Measurements from ENCODE around the gene INTS3.

Gene INTS3

GRCh38 chr1:153693466-153693865 is 34.4 kb upstream of the INTS3 start:
- H3K36me3 ChIP-seq (replicated peaks; ENCODE audit: insufficient read depth, low read length) = no peaks in the 10 kb centered on the region

DNA sequence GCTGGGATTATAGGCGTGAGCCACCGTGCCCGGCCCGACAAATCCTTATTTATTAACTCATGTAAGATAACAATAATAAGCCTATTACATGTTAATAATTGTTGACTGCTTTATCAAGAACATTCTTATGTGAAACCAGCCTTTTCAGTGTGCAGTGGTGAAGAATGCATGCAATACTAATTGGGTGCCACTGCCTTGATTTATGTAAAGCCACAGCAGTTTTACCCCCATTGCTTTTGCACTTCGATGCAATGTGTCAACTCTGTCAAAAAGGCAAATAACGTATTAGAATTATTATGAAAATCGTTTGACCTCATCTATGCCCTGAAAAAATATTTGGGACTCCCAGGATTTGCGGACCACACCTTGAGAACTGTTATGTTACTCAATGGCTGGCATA is 31.1 kb upstream of the INTS3 start:
- Histone ChIP-seq H3K27me3 (replicated peaks; ENCODE audit: insufficient read depth, low read length) (no peaks in the 10 kb centered on the region), H3K4me2 (ENCODE audit: low read depth, low read length) (no peak overlapping the region), H3K9me3 (replicated peaks; ENCODE audit: insufficient read depth, low read length) (no peaks in the 10 kb centered on the region), H3K36me3 (replicated peaks; ENCODE audit: insufficient read depth, low read length) (no peaks in the 10 kb centered on the region), H3K9me2 (replicated peaks; ENCODE audit: insufficient read depth, low read length) (no peaks in the 10 kb centered on the region), H3F3A (ENCODE audit: insufficient read depth, low read length) (no peaks in the 10 kb centered on the region), H3K9ac (ENCODE audit: low read length) (no peak overlapping the region), H4K20me1 (ENCODE audit: insufficient read depth, low read length) (no peaks in the 10 kb centered on the region), H3K27ac (ENCODE audit: low read length) (no peak overlapping the region), H2AFZ (ENCODE audit: low read length) (no peak overlapping the region), H3K4me1 (ENCODE audit: low read length) (no peaks in the 10 kb centered on the region), H3K79me2 (ENCODE audit: low read length) (no peaks in the 10 kb centered on the region), H3K4me3 (ENCODE audit: low read length) (no peak overlapping the region)
- TF ChIP-seq EZH2phosphoT487 (IDR thresholded peaks at IDR 0.05; ENCODE audit: low read length) (no peak), EZH2 (optimal IDR thresholded peaks at IDR 0.05; ENCODE audit: low read depth, low read length) (no peak)
- TF ChIP-seq, protein P1, sequence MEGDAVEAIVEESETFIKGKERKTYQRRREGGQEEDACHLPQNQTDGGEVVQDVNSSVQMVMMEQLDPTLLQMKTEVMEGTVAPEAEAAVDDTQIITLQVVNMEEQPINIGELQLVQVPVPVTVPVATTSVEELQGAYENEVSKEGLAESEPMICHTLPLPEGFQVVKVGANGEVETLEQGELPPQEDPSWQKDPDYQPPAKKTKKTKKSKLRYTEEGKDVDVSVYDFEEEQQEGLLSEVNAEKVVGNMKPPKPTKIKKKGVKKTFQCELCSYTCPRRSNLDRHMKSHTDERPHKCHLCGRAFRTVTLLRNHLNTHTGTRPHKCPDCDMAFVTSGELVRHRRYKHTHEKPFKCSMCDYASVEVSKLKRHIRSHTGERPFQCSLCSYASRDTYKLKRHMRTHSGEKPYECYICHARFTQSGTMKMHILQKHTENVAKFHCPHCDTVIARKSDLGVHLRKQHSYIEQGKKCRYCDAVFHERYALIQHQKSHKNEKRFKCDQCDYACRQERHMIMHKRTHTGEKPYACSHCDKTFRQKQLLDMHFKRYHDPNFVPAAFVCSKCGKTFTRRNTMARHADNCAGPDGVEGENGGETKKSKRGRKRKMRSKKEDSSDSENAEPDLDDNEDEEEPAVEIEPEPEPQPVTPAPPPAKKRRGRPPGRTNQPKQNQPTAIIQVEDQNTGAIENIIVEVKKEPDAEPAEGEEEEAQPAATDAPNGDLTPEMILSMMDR (IDR thresholded peaks at IDR 0.05; ENCODE audit: low read length) = no peak
- no peak for DNase-seq

More at GRCh38 chr1:153693466-153693865, 34.4 kb upstream of the INTS3 start:
- Histone ChIP-seq H3F3A (ENCODE audit: insufficient read depth, low read length) (no peaks in the 10 kb centered on the region), H3K4me1 (ENCODE audit: low read length) (no peaks in the 10 kb centered on the region), H3K9ac (ENCODE audit: low read length) (no peak overlapping the region), H3K4me3 (ENCODE audit: low read length) (no peak overlapping the region), H3K9me2 (replicated peaks; ENCODE audit: insufficient read depth, low read length) (no peaks in the 10 kb centered on the region), H3K9me3 (replicated peaks; ENCODE audit: insufficient read depth, low read length) (no peaks in the 10 kb centered on the region), H3K4me2 (ENCODE audit: low read depth, low read length) (no peak overlapping the region), H2AFZ (ENCODE audit: low read length) (no peak overlapping the region), H4K20me1 (ENCODE audit: insufficient read depth, low read length) (no peaks in the 10 kb centered on the region), H3K79me2 (ENCODE audit: low read length) (no peaks in the 10 kb centered on the region), H3K27ac (ENCODE audit: low read length) (no peak overlapping the region), H3K27me3 (replicated peaks; ENCODE audit: insufficient read depth, low read length) (no peaks in the 10 kb centered on the region)
- TF ChIP-seq, protein P1 (IDR thresholded peaks at IDR 0.05; ENCODE audit: low read length) = no peak
- TF ChIP-seq EZH2phosphoT487 (IDR thresholded peaks at IDR 0.05; ENCODE audit: low read length) = no peak
- TF ChIP-seq EZH2 (optimal IDR thresholded peaks at IDR 0.05; ENCODE audit: low read depth, low read length) = no peak
- no peak for DNase-seq

- no peak for DNase-seq
- Histone ChIP-seq H3K27ac (ENCODE audit: low read length) (no peak overlapping the region), H3F3A (ENCODE audit: insufficient read depth, low read length) (no peaks in the 10 kb centered on the region), H2AFZ (ENCODE audit: low read length) (no peak overlapping the region), H3K4me3 (ENCODE audit: low read length) (no peak overlapping the region), H3K9ac (ENCODE audit: low read length) (no peak overlapping the region), H3K9me2 (replicated peaks; ENCODE audit: insufficient read depth, low read length) (no peaks in the 10 kb centered on the region), H3K9me3 (replicated peaks; ENCODE audit: insufficient read depth, low read length) (no peaks in the 10 kb centered on the region), H4K20me1 (ENCODE audit: insufficient read depth, low read length) (no peaks in the 10 kb centered on the region), H3K36me3 (replicated peaks; ENCODE audit: insufficient read depth, low read length) (no peaks in the 10 kb centered on the region), H3K79me2 (ENCODE audit: low read length) (no peaks in the 10 kb centered on the region), H3K4me2 (ENCODE audit: low read depth, low read length) (no peak overlapping the region), H3K4me1 (ENCODE audit: low read length) (no peaks in the 10 kb centered on the region), H3K27me3 (replicated peaks; ENCODE audit: insufficient read depth, low read length) (no peaks in the 10 kb centered on the region)
- TF ChIP-seq, protein P1 (IDR thresholded peaks at IDR 0.05; ENCODE audit: low read length) = no peak
- TF ChIP-seq EZH2phosphoT487 (IDR thresholded peaks at IDR 0.05; ENCODE audit: low read length) (no peak), EZH2 (optimal IDR thresholded peaks at IDR 0.05; ENCODE audit: low read depth, low read length) (no peak)
Observed at GRCh38 chr1:153697191-153698019, 30.4 kb upstream of the INTS3 start.
